B cell (primary cell): ENCODE results near the gene ANKS4B.

ENCODE experiments used
- EZH2 ChIP-seq: IDR thresholded peaks from 2 replicates; pipeline ENCODE4 v1.6.1; 2012; ENCODE audit warnings: borderline replicate concordance, low read depth, mild to moderate bottlenecking, moderate library complexity, low read length; ENCODE audit not compliant: insufficient read depth, poor library complexity, severe bottlenecking
- TF ChIP-seq, protein P1 (sequence below): fragments of 200-600 bp; IDR thresholded peaks from one replicate; pipeline ENCODE4 v1.8.0; 2022; ENCODE audit warnings: antibody characterized with exemption, mild to moderate bottlenecking

- TF ChIP-seq, protein P1, sequence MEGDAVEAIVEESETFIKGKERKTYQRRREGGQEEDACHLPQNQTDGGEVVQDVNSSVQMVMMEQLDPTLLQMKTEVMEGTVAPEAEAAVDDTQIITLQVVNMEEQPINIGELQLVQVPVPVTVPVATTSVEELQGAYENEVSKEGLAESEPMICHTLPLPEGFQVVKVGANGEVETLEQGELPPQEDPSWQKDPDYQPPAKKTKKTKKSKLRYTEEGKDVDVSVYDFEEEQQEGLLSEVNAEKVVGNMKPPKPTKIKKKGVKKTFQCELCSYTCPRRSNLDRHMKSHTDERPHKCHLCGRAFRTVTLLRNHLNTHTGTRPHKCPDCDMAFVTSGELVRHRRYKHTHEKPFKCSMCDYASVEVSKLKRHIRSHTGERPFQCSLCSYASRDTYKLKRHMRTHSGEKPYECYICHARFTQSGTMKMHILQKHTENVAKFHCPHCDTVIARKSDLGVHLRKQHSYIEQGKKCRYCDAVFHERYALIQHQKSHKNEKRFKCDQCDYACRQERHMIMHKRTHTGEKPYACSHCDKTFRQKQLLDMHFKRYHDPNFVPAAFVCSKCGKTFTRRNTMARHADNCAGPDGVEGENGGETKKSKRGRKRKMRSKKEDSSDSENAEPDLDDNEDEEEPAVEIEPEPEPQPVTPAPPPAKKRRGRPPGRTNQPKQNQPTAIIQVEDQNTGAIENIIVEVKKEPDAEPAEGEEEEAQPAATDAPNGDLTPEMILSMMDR, result no peak
- TF ChIP-seq EZH2, result no peak
Measured at GRCh38 chr16:21228361-21228872, 5.1 kb upstream of the ANKS4B start.
